ENCODE measurements around the gene CRHR1.
"Not testable (repeated sequence)": the region's sequence is repeated elsewhere in the genome, so short reads cannot be mapped to it uniquely, and the experiment has no call there.

The CRHR1 gene

DNA sequence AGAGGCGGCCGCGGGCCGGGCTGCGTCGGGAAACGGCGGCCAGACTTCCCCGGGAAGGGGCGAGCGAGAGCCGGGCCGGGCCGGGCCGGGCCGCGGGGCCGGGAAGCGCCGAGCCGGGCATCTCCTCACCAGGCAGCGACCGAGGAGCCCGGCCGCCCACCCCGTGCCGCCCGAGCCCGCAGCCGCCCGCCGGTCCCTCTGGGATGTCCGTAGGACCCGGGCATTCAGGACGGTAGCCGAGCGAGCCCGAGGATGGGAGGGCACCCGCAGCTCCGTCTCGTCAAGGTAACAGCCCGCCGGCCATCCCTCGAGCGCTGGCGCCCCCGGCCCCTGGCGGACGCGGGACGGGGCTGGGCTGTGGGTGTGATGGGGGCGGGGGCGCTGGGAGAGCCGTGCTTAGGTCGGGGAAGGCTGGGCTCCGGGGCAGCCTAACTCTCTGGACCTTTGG lies at the start of gene CRHR1:
TSS of gene CRHR1 (plus strand) at position 28 of the 448 bp plus-strand sequence. CDS start at position 253, 225 bp downstream.
- peaks cover 73% of the 10 kb centered on the region for H3K27me3 Mint-ChIP-seq
- no peak within 1 kb of the TSS for H3K27ac Mint-ChIP-seq
- no peak for ATAC-seq
- peak; percentile 12 for DNase-seq
- peaks cover 4% of the 10 kb centered on the region for H3K4me1 Mint-ChIP-seq
- no peaks in the 10 kb centered on the region for H3K36me3 Mint-ChIP-seq (ENCODE audit: low read depth)
- H3K4me3 Mint-ChIP-seq: peak within 1 kb of the TSS; percentile 68
- no peaks in the 10 kb centered on the region for H3K9me3 Mint-ChIP-seq

DNA sequence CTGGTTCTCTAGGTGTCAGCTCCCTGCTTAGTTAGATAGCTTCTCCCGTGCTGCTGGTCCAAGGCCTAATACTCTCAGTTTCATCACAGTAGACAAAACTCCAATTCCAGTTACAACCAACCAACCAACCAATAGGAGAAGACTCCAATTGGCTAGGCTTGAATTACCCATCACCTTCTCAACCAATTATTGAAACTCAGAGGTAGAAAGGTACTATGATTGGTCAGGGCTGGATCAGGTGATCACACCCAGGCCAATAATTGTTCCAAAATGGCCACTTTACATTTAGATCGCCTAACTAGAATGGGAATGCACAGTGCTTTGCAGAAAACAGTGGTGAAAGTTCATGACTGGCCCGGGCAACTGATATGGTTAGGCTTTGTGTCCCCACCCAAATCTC lies 49.5 kb upstream of the CRHR1 start:
- Mint-ChIP-seq H3K36me3 (ENCODE audit: low read depth) (no peaks in the 10 kb centered on the region), H3K27me3 (peaks cover 10% of the 10 kb centered on the region), H3K4me3 (no peak overlapping the region), H3K9me3 (peaks cover 16% of the 10 kb centered on the region), H3K27ac (no peak overlapping the region), H3K4me1 (no peaks in the 10 kb centered on the region)
- ATAC-seq (no peak), DNase-seq (no peak)

DNA sequence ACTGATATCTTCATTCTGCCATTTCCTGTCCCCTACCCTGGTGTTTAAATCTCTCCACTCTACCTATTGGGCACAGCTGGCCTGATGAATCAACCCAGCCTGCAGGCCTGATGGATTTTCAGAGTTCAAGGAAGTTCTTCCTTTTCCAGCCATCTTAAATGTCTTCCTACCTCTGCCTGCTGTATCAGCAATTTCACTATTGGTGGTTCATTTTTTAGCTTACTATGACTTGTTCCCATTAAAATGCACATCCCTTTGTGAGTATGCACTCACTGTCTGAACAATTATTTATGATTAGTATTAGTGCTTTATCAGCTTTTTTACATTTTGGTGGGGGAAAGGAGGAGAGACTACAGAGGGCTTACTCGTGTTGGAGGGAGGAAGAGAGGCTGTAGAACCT lies 48.6 kb upstream of the CRHR1 start:
- ATAC-seq (no peak), DNase-seq (no peak)
- Mint-ChIP-seq H3K27me3 (peaks cover 10% of the 10 kb centered on the region), H3K4me3 (no peak overlapping the region), H3K9me3 (peaks cover 12% of the 10 kb centered on the region), H3K4me1 (no peaks in the 10 kb centered on the region), H3K36me3 (ENCODE audit: low read depth) (no peaks in the 10 kb centered on the region), H3K27ac (no peak overlapping the region)

DNA sequence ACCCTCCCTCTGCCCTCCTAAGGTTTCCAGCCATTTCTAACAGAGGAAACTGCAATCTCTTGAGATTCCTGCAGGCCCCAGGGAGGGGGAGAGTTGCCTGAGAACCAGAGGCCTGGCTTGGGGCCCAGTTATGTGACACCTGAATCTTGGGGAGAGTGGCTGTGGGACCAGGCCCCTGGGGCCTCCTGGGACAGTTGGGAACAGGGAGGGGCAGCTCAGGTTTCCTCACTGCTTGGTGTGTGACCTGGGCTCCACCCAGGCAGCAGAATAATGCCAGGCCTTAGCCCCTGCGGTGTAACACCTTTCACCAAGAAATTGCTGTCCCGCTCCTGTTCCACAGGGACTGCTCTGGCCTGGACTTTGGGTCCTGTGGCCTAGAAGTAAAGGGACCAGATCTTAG lies 44.3 kb upstream of the CRHR1 start:
- Mint-ChIP-seq H3K27me3 (peaks cover 10% of the 10 kb centered on the region), H3K36me3 (ENCODE audit: low read depth) (no peaks in the 10 kb centered on the region), H3K4me3 (no peak overlapping the region), H3K27ac (no peak overlapping the region), H3K9me3 (no peaks in the 10 kb centered on the region), H3K4me1 (no peaks in the 10 kb centered on the region)
- DNase-seq: no peak
- no peak for ATAC-seq

DNA sequence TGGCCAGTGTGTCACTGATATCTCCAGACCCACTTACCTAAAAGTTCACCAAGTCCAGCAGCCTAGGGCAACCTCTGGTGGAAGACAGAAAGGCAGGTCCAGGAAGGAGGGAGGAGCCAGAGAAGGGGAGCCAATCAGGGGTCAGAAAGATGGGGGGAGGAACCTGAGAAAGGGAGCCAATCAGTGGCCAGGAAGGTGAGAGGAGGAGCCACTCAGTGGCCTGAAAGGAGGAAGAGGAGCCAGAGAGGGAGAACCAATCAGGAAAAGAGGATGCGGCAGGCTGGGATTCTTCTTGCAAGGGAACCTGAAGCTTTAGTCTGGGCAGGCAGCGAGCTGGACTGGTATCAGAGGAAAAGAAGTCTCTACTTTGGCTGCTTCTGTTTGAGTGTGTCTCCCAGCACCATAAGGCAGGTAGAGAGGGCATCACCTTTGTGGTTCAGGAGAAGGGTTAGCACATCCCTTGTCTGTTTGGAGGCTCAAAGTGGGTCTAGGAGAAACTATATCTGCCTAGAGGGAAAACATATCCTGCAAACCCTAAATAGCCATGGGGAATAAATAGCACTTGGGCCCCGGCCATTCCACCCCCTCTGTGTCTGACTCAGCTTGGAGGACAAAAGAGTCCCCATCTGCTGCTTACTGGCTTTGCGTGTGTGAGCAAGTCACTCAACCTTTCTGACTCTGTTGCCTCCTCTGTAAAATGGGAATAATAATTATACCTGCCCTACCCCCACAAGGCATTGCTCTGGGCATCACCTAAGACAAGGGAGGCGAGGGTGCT lies 43.4 kb upstream of the CRHR1 start:
- ATAC-seq (peak; percentile 71), DNase-seq (peak; percentile 20)
- no peak overlapping the region for H3K4me3 Mint-ChIP-seq
- no peaks in the 10 kb centered on the region for H3K9me3 Mint-ChIP-seq
- H3K27me3 Mint-ChIP-seq: peaks cover 13% of the 10 kb centered on the region
- no peaks in the 10 kb centered on the region for H3K36me3 Mint-ChIP-seq (ENCODE audit: low read depth)
- H3K27ac Mint-ChIP-seq: no peak overlapping the region
- no peaks in the 10 kb centered on the region for H3K4me1 Mint-ChIP-seq

DNA sequence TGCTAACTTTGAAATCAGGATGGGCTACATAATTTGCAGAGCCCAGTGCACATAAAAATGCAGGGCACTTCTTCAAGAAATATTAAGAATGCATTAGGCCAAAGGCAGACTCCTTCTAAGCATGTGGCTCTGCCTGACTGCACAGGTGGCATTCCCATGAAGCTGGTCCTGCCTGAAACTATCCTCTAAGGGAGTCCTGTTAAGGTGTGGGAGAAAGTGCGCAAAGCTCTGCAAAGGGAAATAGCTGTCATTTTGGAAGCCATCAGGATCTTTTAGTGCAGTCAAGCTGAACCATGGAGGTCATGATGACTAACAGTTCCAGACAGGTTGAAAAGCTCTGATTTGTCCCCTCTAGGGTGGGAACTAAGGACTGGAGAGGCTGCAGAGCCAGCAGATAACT lies 41.9 kb upstream of the CRHR1 start:
- H3K27me3 Mint-ChIP-seq: peaks cover 13% of the 10 kb centered on the region
- H3K36me3 Mint-ChIP-seq (ENCODE audit: low read depth): no peaks in the 10 kb centered on the region
- H3K4me3 Mint-ChIP-seq: no peak overlapping the region
- no peak for DNase-seq
- ATAC-seq: no peak
- no peak overlapping the region for H3K27ac Mint-ChIP-seq
- H3K4me1 Mint-ChIP-seq: no peaks in the 10 kb centered on the region
- H3K9me3 Mint-ChIP-seq: no peaks in the 10 kb centered on the region

DNA sequence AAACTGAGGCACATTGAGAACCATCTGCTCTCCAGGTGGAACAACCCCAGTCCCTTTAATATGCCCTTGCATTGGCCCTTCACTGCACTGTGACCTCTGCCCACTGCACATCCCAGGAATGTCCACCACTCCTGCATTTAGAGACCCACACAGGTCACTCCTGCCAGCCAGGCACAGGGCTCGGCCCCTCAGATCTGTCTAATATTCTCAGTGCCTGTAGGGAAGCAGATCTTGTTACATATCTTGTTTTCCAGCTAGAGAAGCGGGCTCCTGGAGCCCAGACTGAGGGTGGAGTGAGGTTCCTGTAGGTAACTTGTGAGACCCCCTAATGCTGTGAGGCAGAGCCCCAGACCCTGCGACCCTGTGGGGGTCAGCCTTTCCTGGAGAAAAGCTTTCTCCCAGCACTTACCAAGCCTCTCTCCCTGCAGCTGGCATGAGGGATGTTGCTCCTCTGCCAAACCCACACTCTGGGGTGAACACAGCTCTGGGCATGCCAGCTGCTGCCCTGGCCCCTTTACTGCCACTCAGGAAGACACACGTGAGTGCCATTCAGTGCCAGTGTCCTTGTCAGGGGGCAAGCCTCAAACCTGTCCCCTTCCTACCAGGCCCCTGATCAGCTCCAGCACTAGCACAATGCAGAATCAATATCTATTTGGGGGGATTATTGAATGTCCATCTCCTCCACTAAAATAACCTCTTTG lies 40.3 kb upstream of the CRHR1 start:
- Mint-ChIP-seq H3K27me3 (peaks cover 8% of the 10 kb centered on the region), H3K27ac (no peak overlapping the region), H3K9me3 (no peaks in the 10 kb centered on the region), H3K4me3 (no peak overlapping the region), H3K4me1 (no peaks in the 10 kb centered on the region), H3K36me3 (ENCODE audit: low read depth) (no peaks in the 10 kb centered on the region)
- DNase-seq (no peak), ATAC-seq (no peak)

DNA sequence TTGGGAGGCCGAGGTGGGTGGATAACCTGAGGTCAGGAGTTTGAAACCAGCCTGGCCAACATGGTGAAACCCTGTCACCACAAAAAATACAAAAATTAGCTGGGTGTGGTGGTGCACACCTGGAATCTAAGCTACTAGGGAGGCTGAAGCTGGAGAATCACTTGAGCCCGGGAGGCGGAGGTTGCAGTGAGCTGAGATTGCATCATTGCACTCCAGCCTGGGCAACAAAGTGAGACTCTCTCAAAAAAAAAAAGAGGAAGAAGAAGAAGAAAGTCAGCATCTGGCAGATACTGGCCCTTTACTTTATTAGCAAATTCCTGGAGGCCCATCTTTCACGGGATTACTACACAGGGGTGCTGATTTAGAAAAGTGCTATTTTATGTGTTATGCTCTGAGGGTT lies 39.3 kb upstream of the CRHR1 start:
- not testable (repeated sequence) for DNase-seq; H3K4me3 Mint-ChIP-seq; H3K4me1 Mint-ChIP-seq; H3K36me3 Mint-ChIP-seq (ENCODE audit: low read depth); H3K9me3 Mint-ChIP-seq; ATAC-seq; H3K27ac Mint-ChIP-seq
- H3K27me3 Mint-ChIP-seq: peaks cover 11% of the 10 kb centered on the region

DNA sequence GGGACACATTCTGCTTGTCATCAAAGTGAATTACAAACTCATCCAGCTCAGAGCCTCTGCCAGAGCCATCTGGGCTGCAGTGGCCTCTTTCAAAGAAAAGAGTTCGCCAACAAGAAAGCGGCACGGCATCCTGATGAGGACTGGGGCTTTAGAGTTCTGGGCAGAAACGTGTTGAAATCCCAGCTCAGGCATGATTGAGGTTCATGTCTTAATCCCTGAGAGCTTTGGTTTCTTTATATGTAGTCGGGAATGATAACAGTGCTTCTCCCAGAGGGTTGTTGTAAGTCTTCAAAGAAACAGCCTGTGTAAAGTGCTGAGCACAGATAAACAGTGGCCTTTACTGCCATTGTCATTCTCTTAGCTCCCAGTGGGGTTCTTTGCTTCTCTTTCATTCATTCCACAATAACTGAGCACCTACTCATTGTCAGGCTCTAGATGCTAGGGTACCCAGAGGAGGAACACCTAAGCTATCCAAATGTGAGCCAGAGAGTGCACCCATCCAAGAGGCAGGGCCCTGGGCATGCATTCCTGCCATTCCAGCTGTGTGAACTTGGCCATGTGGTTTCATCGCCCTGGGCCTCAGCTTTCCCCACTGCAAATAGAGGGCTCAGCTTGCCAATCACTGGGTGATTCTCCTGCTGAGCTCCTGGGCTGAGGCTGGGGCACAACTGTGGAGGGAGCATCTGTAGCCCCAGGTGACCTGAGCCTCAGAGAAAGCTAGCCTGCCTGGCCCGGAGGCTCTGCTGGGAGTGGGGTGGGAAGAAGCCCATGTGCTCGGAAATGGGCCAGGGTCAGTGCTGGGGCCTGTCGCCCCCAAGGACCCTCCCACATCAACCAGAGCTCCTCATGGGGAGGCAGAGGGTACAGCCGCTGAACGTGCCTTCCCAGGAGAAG lies 38.3 kb upstream of the CRHR1 start:
- Mint-ChIP-seq H3K4me3 (no peak overlapping the region), H3K27me3 (peaks cover 12% of the 10 kb centered on the region), H3K4me1 (no peaks in the 10 kb centered on the region), H3K9me3 (no peaks in the 10 kb centered on the region), H3K27ac (no peak overlapping the region), H3K36me3 (ENCODE audit: low read depth) (no peaks in the 10 kb centered on the region)
- DNase-seq: no peak
- peak; percentile 18 for ATAC-seq

DNA sequence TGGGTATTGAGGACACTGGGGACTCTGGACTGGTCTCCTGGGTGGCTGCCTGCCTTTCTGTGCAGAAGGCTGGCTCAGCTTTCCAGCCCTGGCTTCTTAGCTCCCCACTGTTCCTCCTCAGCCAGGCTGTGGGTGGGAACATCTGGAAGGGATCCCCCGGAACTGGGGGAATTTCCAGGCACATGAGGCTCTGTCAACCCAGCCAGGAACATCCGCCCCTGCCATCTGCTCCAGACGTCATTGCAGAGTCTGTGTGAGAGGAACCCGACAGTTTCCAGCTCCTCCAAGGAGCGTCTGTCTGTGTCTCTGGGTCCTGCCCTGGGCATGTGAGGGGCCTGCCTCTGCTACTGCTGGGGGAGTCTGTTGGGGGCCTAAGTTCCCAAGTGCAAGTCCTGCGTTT lies 36.2 kb upstream of the CRHR1 start:
- Mint-ChIP-seq H3K9me3 (no peaks in the 10 kb centered on the region), H3K4me3 (no peak overlapping the region), H3K27me3 (peaks cover 16% of the 10 kb centered on the region), H3K4me1 (no peaks in the 10 kb centered on the region), H3K27ac (no peak overlapping the region), H3K36me3 (ENCODE audit: low read depth) (no peaks in the 10 kb centered on the region)
- no peak for ATAC-seq
- DNase-seq: no peak

DNA sequence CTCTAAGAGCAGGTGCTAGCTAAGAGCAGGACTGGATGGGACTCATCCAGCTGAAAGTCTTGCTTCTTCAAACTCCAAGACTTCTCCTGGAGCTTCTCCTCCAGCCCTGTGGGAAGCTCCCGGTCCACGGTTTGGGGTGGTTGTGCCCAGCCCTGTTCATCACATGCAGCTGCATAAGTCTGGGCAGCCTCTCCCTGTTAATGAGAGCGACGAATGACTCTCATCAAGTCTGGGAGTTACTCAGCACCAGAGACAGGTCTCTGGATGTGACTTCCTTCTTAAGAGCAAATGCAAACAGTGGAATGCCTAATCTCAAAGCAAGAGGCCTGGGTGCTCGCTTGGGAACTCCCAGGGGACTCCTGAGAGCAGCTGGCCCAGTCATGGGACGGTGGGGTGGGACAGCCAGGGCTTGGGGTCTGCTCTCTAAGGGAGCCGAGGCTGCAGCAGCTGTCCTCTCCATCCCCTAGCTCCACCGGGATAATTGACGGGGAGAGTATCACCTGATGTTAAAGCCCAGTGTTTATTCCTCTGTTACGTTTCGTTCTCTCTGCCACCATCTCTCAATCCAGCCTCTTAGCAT lies 35.3 kb upstream of the CRHR1 start:
- H3K9me3 Mint-ChIP-seq: no peaks in the 10 kb centered on the region
- no peaks in the 10 kb centered on the region for H3K36me3 Mint-ChIP-seq (ENCODE audit: low read depth)
- DNase-seq (no peak), ATAC-seq (no peak)
- H3K27me3 Mint-ChIP-seq: peaks cover 23% of the 10 kb centered on the region
- H3K4me1 Mint-ChIP-seq: no peaks in the 10 kb centered on the region
- H3K4me3 Mint-ChIP-seq: no peak overlapping the region
- no peak overlapping the region for H3K27ac Mint-ChIP-seq

DNA sequence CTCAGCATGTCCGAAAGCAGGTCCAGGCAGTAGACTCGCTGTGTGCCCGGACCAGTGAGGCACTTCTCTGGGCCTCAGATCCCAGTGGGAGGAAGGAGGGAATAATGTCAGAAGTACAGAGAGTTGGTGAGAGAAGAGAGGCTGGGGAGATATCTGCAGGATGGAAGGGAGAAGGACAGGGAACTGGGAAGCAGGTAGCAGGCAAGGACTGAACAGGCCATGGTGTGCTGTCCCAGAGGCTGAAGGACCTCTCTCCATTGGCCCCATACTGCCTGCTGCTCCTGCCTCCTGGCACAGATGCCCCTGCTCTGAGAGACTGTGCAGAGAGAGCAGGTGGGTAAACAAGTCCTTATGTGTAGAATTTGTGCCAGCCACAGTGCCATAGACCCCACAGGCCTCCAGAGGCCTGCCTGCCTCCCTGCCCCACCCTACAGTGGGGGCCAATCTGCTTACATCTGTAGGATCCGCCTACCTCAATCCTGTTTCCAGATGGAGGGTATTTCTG lies 34.2 kb upstream of the CRHR1 start:
- ATAC-seq (no peak), DNase-seq (no peak)
- no peaks in the 10 kb centered on the region for H3K4me1 Mint-ChIP-seq
- H3K9me3 Mint-ChIP-seq: no peaks in the 10 kb centered on the region
- no peaks in the 10 kb centered on the region for H3K36me3 Mint-ChIP-seq (ENCODE audit: low read depth)
- peaks cover 23% of the 10 kb centered on the region for H3K27me3 Mint-ChIP-seq
- H3K4me3 Mint-ChIP-seq: no peak overlapping the region
- no peak overlapping the region for H3K27ac Mint-ChIP-seq

DNA sequence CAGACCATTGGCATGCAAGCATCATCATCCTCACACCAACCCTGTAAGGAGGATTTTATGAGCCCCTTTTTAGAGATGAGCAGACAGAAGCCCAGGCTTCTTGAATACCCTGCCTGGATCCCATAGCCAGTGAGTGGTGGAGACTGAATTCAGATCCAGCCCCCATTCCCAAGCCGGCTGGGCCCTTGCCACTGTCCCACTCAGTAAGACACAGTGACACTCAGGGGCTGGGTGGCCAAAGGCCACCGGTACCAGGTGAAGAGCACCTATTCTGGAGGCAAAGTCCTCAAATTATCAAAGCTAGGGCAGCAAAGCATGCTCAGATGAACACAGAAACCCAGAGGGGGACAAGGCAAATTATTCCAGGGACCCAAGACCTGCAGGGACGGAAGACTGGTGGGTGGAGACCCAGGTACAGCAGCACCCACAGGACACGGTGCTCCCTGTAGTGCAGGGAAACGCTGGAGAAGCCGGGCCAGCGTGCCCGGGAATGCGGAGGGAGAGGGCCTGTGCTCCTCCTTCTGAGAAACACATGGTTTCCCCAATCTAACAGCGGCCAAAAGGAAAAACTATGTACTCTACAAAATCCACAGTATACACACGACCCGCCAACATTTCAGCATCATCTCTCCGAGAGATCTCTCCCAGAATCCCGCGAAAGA lies 33.2 kb upstream of the CRHR1 start:
- Mint-ChIP-seq H3K27me3 (peaks cover 18% of the 10 kb centered on the region), H3K36me3 (ENCODE audit: low read depth) (no peaks in the 10 kb centered on the region), H3K27ac (no peak overlapping the region), H3K4me3 (no peak overlapping the region), H3K9me3 (no peaks in the 10 kb centered on the region), H3K4me1 (no peaks in the 10 kb centered on the region)
- no peak for ATAC-seq
- no peak for DNase-seq

DNA sequence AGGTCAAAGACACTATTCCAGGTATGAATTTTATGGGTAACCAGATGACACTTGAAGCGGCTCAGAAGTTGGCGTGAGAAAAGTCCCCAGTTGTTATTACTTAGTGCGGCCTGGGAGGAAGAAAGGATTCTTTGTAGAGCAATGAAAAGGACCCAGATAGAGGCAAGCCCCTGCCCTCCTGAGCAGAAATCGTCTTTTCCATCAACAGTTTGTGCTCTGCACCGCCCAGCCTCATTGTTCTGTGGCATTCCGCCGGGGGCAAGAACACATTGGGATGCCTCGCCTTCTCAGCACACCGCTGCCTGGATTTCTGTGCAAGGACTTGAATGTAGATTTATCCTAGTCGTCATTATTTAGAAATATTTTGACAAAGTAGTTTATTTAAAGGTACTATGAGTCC lies 32.7 kb upstream of the CRHR1 start:
- H3K4me1 Mint-ChIP-seq: no peaks in the 10 kb centered on the region
- H3K4me3 Mint-ChIP-seq: no peak overlapping the region
- ATAC-seq (no peak), DNase-seq (no peak)
- no peaks in the 10 kb centered on the region for H3K36me3 Mint-ChIP-seq (ENCODE audit: low read depth)
- no peak overlapping the region for H3K27ac Mint-ChIP-seq
- peaks cover 18% of the 10 kb centered on the region for H3K27me3 Mint-ChIP-seq
- no peaks in the 10 kb centered on the region for H3K9me3 Mint-ChIP-seq

All from activated naive CD8-positive, alpha-beta T cell treated with anti-CD3 and anti-CD28 coated beads, Interleukin-2, amount 50 U/mL, for 24 hours (primary cell).